Stimulated activated naive CD8-positive, alpha-beta T cell treated with anti-CD3 and anti-CD28 coated beads, Interleukin-15, Interleukin-2, amounts not matched to agents 100 U/mL and 50 U/mL, for 24 hours (primary cell): ENCODE measurements around the gene ECT2L.

ENCODE experiments used
- ATAC-seq: fragments of 150-1000 bp; cut with Tn5 transposase; one replicate; pipeline ENCODE4 v1.10.0; 2021
- DNase-seq: peaks from one replicate; pipeline ENCODE4 v3.0.0; 2021

Gene ECT2L

GRCh38 chr6:138862456-138862855, 66.6 kb downstream of the ECT2L start:
- no peak for ATAC-seq
- DNase-seq = no peak

GRCh38 chr6:138863321-138863720, 67.4 kb downstream of the ECT2L start:
- DNase-seq (no peak), ATAC-seq (no peak)

- DNase-seq (no peak), ATAC-seq (no peak)
These were observed 68.5 kb downstream of the ECT2L start for GRCh38 chr6:138864343-138864890.

- no peak for ATAC-seq
These were observed 69.7 kb downstream of the ECT2L start for GRCh38 chr6:138865480-138866109.

GRCh38 chr6:138868181-138868580, 72.3 kb downstream of the ECT2L start:
- ATAC-seq (no peak), DNase-seq (no peak)

More at GRCh38 chr6:138865480-138866109, 69.7 kb downstream of the ECT2L start:
- no peak for DNase-seq

- ATAC-seq = no peak
These were observed 73.5 kb downstream of the ECT2L start for GRCh38 chr6:138869398-138869797.

GRCh38 chr6:138873191-138873590, 77.3 kb downstream of the ECT2L start:
- ATAC-seq = no peak
- DNase-seq = no peak

More at GRCh38 chr6:138869398-138869797, 73.5 kb downstream of the ECT2L start:
- DNase-seq = no peak

- ATAC-seq = no peak
- no peak for DNase-seq
These were observed 86.6 kb downstream of the ECT2L start for GRCh38 chr6:138882369-138883017.

GRCh38 chr6:138885156-138885819, 89.4 kb downstream of the ECT2L start:
- DNase-seq (no peak), ATAC-seq (no peak)

GRCh38 chr6:138891255-138891986, 95.5 kb downstream of the ECT2L start:
- no peak for DNase-seq
- no peak for ATAC-seq

- ATAC-seq (no peak), DNase-seq (no peak)
These were observed 100.3 kb downstream of the ECT2L start for GRCh38 chr6:138896104-138896756.

- DNase-seq = no peak
- ATAC-seq = no peak
These were observed 101.1 kb downstream of the ECT2L start for GRCh38 chr6:138897031-138897430.

- DNase-seq (no peak), ATAC-seq (no peak)
These were observed 111.3 kb downstream of the ECT2L start for GRCh38 chr6:138907167-138907566.

- no peak for ATAC-seq
- DNase-seq = no peak
These were observed 113.6 kb downstream of the ECT2L start for GRCh38 chr6:138909511-138909910.

GRCh38 chr6:138909975-138910374, 114.1 kb downstream of the ECT2L start:
- no peak for DNase-seq
- ATAC-seq = no peak

- ATAC-seq (no peak), DNase-seq (no peak)
These were observed 116.4 kb downstream of the ECT2L start for GRCh38 chr6:138912308-138912707.

GRCh38 chr6:138914701-138915100, 118.8 kb downstream of the ECT2L start:
- ATAC-seq (no peak), DNase-seq (no peak)

- ATAC-seq = no peak
- no peak for DNase-seq
These were observed 125.0 kb downstream of the ECT2L start for GRCh38 chr6:138920906-138921305.

GRCh38 chr6:138923561-138923960, 127.7 kb downstream of the ECT2L start:
- ATAC-seq (no peak), DNase-seq (no peak)

GRCh38 chr6:138925806-138926205, 129.9 kb downstream of the ECT2L start:
- no peak for DNase-seq
- ATAC-seq = no peak

GRCh38 chr6:138926579-138926978, 130.7 kb downstream of the ECT2L start:
- no peak for DNase-seq

GRCh38 chr6:138931660-138932059, 135.8 kb downstream of the ECT2L start:
- ATAC-seq = no peak
- no peak for DNase-seq

More at GRCh38 chr6:138926579-138926978, 130.7 kb downstream of the ECT2L start:
- no peak for ATAC-seq
